Activated naive CD8-positive, alpha-beta T cell treated with anti-CD3 and anti-CD28 coated beads for 36 hours (primary cell): ENCODE data around the gene TPRX1. TPM values are rescaled to one million over a fixed set of nuclear protein-coding genes. Genes with fewer than 3 reads are reported as not detected.
"Not testable (repeated sequence)": the region's sequence is repeated elsewhere in the genome, so short reads cannot be mapped to it uniquely, and the experiment has no call there.

Experiments
- DNase-seq: peaks from one replicate; pipeline ENCODE4 v3.0.0; 2021
- H3K27ac Mint-ChIP-seq: one replicate; pipeline ENCODE4 v1.8.0; 2022; ENCODE audit warnings: mild to moderate bottlenecking, moderate library complexity, mixed read lengths
- H3K27me3 Mint-ChIP-seq: one replicate; pipeline ENCODE4 v1.8.0; 2022; ENCODE audit warnings: mild to moderate bottlenecking, mixed read lengths
- H3K36me3 Mint-ChIP-seq: one replicate; pipeline ENCODE4 v1.8.0; 2021; ENCODE audit warnings: mild to moderate bottlenecking, mixed read lengths
- H3K4me1 Mint-ChIP-seq: one replicate; pipeline ENCODE4 v1.8.0; 2021; ENCODE audit warnings: mixed read lengths
- H3K4me3 Mint-ChIP-seq: one replicate; pipeline ENCODE4 v1.8.0; 2022; ENCODE audit warnings: mild to moderate bottlenecking, moderate library complexity, mixed read lengths
- H3K9me3 Mint-ChIP-seq: one replicate; pipeline ENCODE4 v1.8.0; 2022; ENCODE audit warnings: mixed read lengths
- total RNA-seq, 2 experiments: library from RNA; stranded (reverse); gene quantifications; one replicate each; pipeline ENCODE4 v1.2.3, GENCODE V29; 2021

Gene TPRX1
- not detected for total RNA-seq

GRCh38 chr19:47804451-47804850 lies at the start of gene TPRX1:
Gene TPRX1 (minus strand): TSS chr19:47804551. CDS start chr19:47804539, 12 bp downstream.
- not testable (repeated sequence) for H3K27me3 Mint-ChIP-seq, H3K4me3 Mint-ChIP-seq, H3K9me3 Mint-ChIP-seq, H3K4me1 Mint-ChIP-seq, DNase-seq, H3K36me3 Mint-ChIP-seq, H3K27ac Mint-ChIP-seq

GRCh38 chr19:47853003-47853402 lies 48.7 kb upstream of the TPRX1 start:
- no peak for DNase-seq
- no peak overlapping the region for H3K4me3 Mint-ChIP-seq
- H3K9me3 Mint-ChIP-seq, result no peaks in the 10 kb centered on the region
- no peaks in the 10 kb centered on the region for H3K36me3 Mint-ChIP-seq
- H3K27me3 Mint-ChIP-seq, result peaks cover 61% of the 10 kb centered on the region
- no peak overlapping the region for H3K27ac Mint-ChIP-seq
- H3K4me1 Mint-ChIP-seq, result peaks cover 10% of the 10 kb centered on the region

GRCh38 chr19:47848823-47849473 lies 44.6 kb upstream of the TPRX1 start:
- Mint-ChIP-seq H3K9me3 (no peaks in the 10 kb centered on the region), H3K4me3 (peak overlapping the region; percentile 15), H3K4me1 (peaks cover 9% of the 10 kb centered on the region), H3K27ac (no peak overlapping the region), H3K27me3 (peaks cover 61% of the 10 kb centered on the region), H3K36me3 (no peaks in the 10 kb centered on the region)
- peak; percentile 26 for DNase-seq

- no peaks in the 10 kb centered on the region for H3K36me3 Mint-ChIP-seq
- no peak overlapping the region for H3K4me3 Mint-ChIP-seq
- H3K4me1 Mint-ChIP-seq, result peaks cover 5% of the 10 kb centered on the region
Observed at GRCh38 chr19:47848425-47848822, 44.1 kb upstream of the TPRX1 start.

GRCh38 chr19:47842941-47843340 lies 38.6 kb upstream of the TPRX1 start:
- Mint-ChIP-seq H3K27ac (no peak overlapping the region), H3K27me3 (peaks cover 31% of the 10 kb centered on the region), H3K4me1 (no peaks in the 10 kb centered on the region), H3K4me3 (no peak overlapping the region), H3K36me3 (no peaks in the 10 kb centered on the region), H3K9me3 (no peaks in the 10 kb centered on the region)
- DNase-seq, result no peak

More at GRCh38 chr19:47848425-47848822, 44.1 kb upstream of the TPRX1 start:
- no peak for DNase-seq
- Mint-ChIP-seq H3K9me3 (no peaks in the 10 kb centered on the region), H3K27ac (no peak overlapping the region), H3K27me3 (peaks cover 56% of the 10 kb centered on the region)

- H3K4me1 Mint-ChIP-seq, result no peaks in the 10 kb centered on the region
- H3K4me3 Mint-ChIP-seq, result no peak overlapping the region
- H3K27ac Mint-ChIP-seq, result no peak overlapping the region
- H3K36me3 Mint-ChIP-seq, result no peaks in the 10 kb centered on the region
- peaks cover 19% of the 10 kb centered on the region for H3K27me3 Mint-ChIP-seq
- H3K9me3 Mint-ChIP-seq, result no peaks in the 10 kb centered on the region
- no peak for DNase-seq
Observed at GRCh38 chr19:47839913-47840312, 35.6 kb upstream of the TPRX1 start.

- Mint-ChIP-seq H3K4me3 (no peak overlapping the region), H3K36me3 (no peaks in the 10 kb centered on the region), H3K27ac (no peak overlapping the region), H3K27me3 (peaks cover 19% of the 10 kb centered on the region), H3K9me3 (no peaks in the 10 kb centered on the region), H3K4me1 (no peaks in the 10 kb centered on the region)
- no peak for DNase-seq
Observed at GRCh38 chr19:47839411-47839810, 35.1 kb upstream of the TPRX1 start.

- Mint-ChIP-seq H3K4me1 (no peaks in the 10 kb centered on the region), H3K9me3 (no peaks in the 10 kb centered on the region), H3K36me3 (no peaks in the 10 kb centered on the region), H3K4me3 (no peak overlapping the region), H3K27me3 (peaks cover 5% of the 10 kb centered on the region), H3K27ac (no peak overlapping the region)
- DNase-seq, result no peak
Observed at GRCh38 chr19:47836038-47836437, 31.7 kb upstream of the TPRX1 start.

GRCh38 chr19:47832723-47833122 lies 28.4 kb upstream of the TPRX1 start:
- Mint-ChIP-seq H3K4me1 (no peaks in the 10 kb centered on the region), H3K4me3 (no peak overlapping the region), H3K36me3 (no peaks in the 10 kb centered on the region), H3K27me3 (peaks cover 10% of the 10 kb centered on the region), H3K9me3 (no peaks in the 10 kb centered on the region), H3K27ac (no peak overlapping the region)
- no peak for DNase-seq

GRCh38 chr19:47826800-47827199 lies 22.4 kb upstream of the TPRX1 start:
- Mint-ChIP-seq H3K27ac (no peak overlapping the region), H3K4me3 (no peak overlapping the region), H3K36me3 (no peaks in the 10 kb centered on the region), H3K4me1 (no peaks in the 10 kb centered on the region), H3K9me3 (no peaks in the 10 kb centered on the region), H3K27me3 (peaks cover 12% of the 10 kb centered on the region)
- DNase-seq, result no peak

GRCh38 chr19:47824396-47824795 lies 20.0 kb upstream of the TPRX1 start:
- DNase-seq, result no peak
- Mint-ChIP-seq H3K4me3 (no peak overlapping the region), H3K27ac (no peak overlapping the region), H3K4me1 (no peaks in the 10 kb centered on the region), H3K36me3 (no peaks in the 10 kb centered on the region), H3K9me3 (no peaks in the 10 kb centered on the region), H3K27me3 (peaks cover 25% of the 10 kb centered on the region)

GRCh38 chr19:47821460-47822020 lies 17.2 kb upstream of the TPRX1 start, which contains the start of gene CRX:
Gene CRX (plus strand): TSS chr19:47821937. CDS start chr19:47834444, 12,507 bp downstream.
- Mint-ChIP-seq H3K9me3 (no peaks in the 10 kb centered on the region), H3K4me1 (no peaks in the 10 kb centered on the region), H3K27ac (no peak within 1 kb of the TSS), H3K27me3 (peaks cover 30% of the 10 kb centered on the region), H3K4me3 (no peak within 1 kb of the TSS), H3K36me3 (no peaks in the 10 kb centered on the region)
- DNase-seq, result no peak

GRCh38 chr19:47820410-47820809 lies 16.1 kb upstream of the TPRX1 start:
- H3K27me3 Mint-ChIP-seq, result peaks cover 30% of the 10 kb centered on the region
- no peaks in the 10 kb centered on the region for H3K36me3 Mint-ChIP-seq
- H3K4me3 Mint-ChIP-seq, result no peak overlapping the region
- H3K27ac Mint-ChIP-seq, result no peak overlapping the region
- no peak for DNase-seq
- no peaks in the 10 kb centered on the region for H3K9me3 Mint-ChIP-seq
- H3K4me1 Mint-ChIP-seq, result no peaks in the 10 kb centered on the region

- Mint-ChIP-seq H3K27me3 (peaks cover 30% of the 10 kb centered on the region), H3K9me3 (no peaks in the 10 kb centered on the region), H3K4me3 (no peak overlapping the region), H3K4me1 (no peaks in the 10 kb centered on the region), H3K36me3 (no peaks in the 10 kb centered on the region), H3K27ac (no peak overlapping the region)
- no peak for DNase-seq
Observed at GRCh38 chr19:47819858-47820257, 15.5 kb upstream of the TPRX1 start.

GRCh38 chr19:47818221-47818620 lies 13.9 kb upstream of the TPRX1 start:
- H3K36me3 Mint-ChIP-seq, H3K9me3 Mint-ChIP-seq, H3K27ac Mint-ChIP-seq, H3K4me1 Mint-ChIP-seq, DNase-seq, H3K4me3 Mint-ChIP-seq: not testable (repeated sequence)
- H3K27me3 Mint-ChIP-seq, result peaks cover 33% of the 10 kb centered on the region

GRCh38 chr19:47816270-47816669 lies 11.9 kb upstream of the TPRX1 start:
- H3K9me3 Mint-ChIP-seq, H3K36me3 Mint-ChIP-seq, DNase-seq, H3K4me1 Mint-ChIP-seq, H3K27ac Mint-ChIP-seq, H3K4me3 Mint-ChIP-seq: not testable (repeated sequence)
- H3K27me3 Mint-ChIP-seq, result peaks cover 33% of the 10 kb centered on the region
